CD4-positive, alpha-beta T cell treated with Interleukin-1 beta for 1 hour (primary cell): ENCODE measurements around the gene GTF2H1.

Experiments
- DNase-seq, 2 donors: peaks; one replicate each; pipeline ENCODE4 v3.0.0-alpha.2; 2020 to 2022

GTF2H1 gene

DNA sequence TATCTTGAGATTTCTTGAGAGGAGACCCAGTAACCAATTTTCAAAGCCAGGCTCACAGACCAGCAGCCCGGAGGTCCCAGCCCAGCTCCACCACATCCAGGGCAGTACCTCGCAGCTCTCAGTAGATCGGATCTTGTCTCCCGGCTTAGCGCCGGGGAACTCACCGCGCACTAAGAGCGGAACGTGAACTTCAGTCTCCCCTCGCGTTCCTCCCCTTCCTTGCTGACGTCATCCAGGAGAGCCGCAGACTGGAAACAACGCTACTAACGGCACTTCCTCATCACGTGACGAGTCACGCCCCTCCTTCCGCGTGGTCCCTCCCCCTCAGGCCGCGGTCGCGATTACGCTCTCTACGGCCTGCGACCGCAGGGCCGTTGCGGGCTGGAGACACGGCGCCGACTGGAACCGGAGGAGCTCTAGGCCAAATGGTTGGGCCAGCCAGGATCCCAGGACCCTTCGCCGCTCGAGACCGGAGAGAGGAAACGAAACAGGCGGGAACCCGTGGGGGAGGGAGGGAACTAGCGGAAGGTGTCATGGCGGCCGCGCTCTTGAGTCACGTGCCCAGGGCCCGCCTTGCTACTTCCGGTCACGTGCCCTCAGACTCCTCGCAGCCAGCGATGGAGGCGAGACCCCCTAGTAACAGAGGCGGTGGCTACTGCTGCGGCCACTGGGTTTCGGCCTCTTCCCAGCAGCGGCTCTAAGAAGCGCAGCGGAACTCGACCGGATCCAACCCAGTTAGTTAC is at the start of gene GTF2H1, which contains the start of gene HPS5:
Gene GTF2H1 (plus strand): TSS at position 599 of the 743 bp plus-strand sequence. CDS start 10,508 bp downstream, outside the sequence.
Gene HPS5 (minus strand): TSS at position 172 of the 743 bp plus-strand sequence. CDS start 4,282 bp downstream, outside the sequence.
- DNase-seq, result peak; percentile 97

DNA sequence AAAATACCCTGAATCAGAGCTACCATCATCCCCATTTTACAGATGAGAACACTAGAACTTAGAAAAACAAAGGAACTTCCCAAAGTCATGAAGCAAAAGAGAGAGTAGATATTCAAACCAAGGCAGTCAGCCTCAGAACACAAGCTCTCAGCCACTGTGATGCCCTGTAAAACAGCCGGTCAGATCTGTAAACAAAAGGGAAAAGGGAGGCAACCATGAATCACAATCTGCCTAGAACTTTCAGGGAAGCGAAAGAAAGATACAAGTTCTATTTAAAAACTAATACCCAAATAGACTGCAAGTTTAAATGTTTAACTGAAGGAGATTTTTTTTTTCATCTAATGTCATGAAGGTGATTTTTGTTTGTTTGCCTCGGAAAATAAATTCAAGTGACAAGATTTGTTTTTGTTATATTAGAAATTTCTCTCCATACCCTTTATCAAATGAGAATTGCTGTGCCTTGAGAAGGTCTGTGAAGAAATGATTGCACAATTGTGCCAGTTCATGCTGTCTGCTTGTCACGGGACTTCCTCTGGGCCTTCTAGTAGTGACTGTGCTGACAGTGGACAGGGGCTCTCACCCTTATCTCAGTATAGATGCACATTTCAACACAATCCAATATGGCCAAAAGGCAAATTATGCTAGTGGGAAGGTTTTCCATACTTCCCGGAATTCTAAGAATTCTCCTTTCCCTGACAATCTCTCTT is 44.6 kb upstream of the GTF2H1 start:
- DNase-seq, result peak; percentile 4 to 45

DNA sequence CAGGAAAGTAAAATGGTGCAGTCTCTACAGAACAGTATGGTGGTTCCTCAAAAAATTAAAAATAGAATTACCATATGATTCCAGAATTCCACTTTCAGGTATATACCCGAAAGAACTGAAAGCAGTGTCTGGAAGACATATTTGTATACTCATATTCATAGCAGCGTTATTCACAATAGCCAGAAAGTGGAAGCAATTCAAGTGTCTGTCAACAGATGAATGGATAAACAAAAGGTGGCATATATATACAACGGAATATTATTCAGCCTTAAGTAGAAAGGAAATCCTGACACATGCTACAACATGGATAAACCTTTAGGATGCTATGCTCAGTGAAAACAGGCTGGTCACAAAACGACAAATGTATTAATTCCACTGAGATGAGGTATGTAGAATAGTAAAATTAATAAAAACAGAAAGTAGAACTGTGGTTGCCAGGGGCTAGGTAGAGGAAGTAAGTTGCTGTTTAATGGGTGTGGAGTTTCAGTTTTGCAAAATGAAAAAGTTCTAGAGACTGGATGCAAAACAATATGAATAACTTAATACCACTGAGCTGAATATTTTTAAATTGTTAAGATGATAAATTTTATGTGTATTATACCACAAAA is 41.8 kb upstream of the GTF2H1 start:
- DNase-seq, result peak in 1 of 2 donors; percentile 5

DNA sequence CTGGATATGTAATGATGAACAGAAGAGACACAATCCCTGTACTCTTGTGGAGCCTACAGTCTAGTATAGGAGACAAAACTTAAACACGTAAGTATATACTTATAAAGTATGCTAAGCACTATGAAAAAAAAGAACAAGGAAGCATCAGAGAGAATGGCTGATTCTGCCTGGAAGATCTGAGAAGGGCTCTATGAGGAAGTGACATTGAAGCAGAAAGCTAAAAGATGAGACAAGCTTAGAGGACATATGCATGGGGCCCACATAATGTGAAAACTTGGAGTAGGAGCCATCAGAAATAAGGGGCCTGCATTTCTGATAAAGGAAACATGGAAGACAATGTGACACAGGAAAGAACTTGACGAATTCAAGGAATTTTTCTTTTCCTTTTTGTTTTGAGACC is 39.7 kb upstream of the GTF2H1 start:
- DNase-seq, result no peak

DNA sequence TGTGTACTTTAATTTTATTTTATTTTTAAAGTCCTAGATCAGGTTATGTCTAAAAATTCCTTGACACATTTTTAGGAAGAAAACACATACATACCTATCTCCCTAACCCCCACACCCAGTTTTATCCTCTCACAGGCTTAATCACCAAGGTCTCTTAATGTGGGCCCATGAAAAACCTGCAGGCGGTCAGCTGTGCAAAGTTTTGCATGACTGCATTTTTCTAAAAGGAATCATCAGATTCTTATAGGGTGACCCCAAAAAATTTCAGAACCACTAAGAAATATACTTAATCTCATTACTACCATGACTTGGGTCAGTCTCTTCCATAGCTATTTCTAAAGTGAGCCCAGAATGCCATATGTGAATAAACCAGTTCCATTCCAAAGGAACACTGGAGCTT is 36.5 kb upstream of the GTF2H1 start:
- DNase-seq, result no peak

DNA sequence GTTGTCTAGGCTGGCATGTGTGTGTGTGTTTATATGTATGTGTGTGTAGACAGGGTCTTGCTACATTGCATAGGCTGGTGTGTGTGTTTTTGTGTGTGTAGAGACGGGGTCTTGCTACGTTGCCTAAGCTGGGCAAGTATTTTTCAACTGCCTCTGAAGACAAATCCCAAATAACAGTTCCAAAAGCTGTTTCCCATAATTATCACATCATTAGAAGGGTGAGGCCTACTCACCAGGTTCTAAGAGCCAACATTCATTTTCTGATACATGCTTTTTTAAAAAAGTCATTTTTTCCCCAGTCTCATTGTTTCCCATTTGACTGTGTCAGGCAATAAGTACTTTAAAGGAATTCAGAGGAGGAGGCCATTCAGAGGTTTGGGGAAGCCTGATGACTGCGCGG is 33.5 kb upstream of the GTF2H1 start:
- no peak for DNase-seq

DNA sequence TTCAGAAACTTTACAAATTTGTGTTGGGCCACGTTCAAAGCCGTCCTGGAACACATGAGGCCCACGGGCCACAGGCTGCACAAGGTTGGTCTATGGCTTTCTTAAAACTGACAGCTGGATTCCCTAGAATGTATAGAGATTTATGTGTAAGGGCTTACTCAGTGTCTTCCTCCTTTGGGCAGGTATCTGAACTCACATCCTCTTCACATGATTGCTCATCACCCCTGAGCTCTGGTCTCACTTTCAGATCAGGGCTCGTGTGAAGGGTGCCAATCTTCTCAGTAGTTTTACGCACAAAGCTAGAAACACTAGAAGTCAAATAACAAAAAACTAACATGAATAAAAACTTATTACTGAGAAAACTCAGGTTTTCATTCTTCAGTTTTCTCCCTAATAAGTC is 27.5 kb upstream of the GTF2H1 start:
- no peak for DNase-seq

DNA sequence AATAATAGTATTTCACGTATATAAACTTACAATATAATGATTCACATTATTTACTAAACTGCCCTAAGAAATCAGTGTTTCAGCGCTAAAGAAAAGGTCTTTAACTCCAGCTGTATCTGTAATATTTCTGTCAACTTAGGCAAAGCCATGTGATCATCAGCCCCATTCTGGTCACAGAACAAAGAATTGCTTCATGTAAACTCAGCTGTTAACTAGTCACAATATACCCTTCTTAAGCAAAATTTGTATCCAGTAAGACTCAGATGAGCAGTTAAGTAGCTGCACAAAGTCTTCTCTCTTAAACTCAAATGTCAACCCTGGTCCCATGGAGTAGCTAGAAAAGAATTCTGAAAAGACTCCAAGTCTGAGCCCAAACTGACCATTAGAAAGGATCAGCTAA is 27.1 kb upstream of the GTF2H1 start:
- no peak for DNase-seq

DNA sequence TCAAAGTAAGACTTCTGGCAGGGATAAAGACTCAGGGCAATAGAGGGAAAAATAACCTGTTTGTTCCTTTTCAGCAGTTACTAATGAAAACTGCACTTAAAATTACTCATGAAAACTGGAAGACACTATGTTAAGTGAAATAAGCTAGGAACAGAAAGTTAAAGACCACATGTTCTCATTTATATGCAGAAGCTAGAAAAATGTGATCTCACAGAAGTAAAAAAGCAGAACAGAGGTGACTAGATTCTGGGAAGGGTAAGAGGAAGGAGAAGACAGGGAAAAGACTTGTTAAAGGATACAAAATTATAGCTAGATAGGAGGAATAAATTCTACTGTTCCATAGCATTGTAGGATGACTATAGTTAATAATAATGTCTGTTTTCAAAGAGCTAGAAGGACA is 22.6 kb upstream of the GTF2H1 start:
- no peak for DNase-seq

DNA sequence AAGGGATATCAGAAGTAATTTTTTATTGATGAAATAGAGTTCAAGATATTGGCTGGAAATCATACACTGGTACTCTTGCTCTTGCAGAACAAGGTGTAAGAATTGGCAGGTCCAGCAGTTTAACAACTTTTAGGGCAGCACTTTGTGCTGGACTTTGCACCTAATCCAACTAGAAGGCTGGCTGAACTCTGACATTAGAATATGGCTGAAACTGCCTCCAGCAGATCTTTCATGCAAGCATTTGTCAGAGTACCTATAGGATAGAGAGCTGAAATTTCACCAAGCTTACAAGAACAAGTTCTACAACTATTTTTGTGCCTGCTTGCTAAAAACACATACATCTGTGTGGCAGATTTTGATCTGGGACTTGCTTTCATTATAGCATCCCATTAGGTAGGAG is 17.6 kb upstream of the GTF2H1 start:
- no peak for DNase-seq

DNA sequence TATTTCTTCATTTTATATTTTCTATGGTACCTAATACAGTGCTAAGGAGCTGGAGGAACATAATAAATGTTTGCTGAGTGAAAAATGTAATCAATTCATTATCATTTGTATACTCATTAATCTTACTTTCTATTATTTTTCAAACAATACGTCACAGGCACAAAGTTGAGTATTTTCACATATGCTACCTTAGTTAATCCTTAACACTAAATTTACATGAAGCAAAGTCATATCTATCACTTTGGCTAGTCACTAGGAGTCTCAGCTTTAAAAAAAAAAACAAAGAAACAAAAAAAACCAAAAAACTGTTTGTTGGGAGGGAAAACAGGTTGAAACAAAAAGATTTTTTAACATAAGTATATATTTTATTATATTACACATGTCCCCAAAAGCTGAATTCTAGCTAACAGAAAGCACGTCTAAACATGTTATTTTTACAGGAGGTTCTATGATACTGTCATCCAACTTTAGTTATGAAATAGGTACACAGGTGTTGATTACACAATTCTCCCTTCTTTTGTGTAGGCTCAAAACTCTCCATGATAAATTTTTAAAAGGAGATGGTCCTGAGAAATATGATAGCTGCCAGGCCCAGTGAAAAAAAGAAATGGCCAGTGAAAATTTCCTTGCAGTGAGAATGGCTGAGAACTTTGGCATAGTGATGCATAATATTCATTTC is 14.8 kb upstream of the GTF2H1 start:
- no peak for DNase-seq

DNA sequence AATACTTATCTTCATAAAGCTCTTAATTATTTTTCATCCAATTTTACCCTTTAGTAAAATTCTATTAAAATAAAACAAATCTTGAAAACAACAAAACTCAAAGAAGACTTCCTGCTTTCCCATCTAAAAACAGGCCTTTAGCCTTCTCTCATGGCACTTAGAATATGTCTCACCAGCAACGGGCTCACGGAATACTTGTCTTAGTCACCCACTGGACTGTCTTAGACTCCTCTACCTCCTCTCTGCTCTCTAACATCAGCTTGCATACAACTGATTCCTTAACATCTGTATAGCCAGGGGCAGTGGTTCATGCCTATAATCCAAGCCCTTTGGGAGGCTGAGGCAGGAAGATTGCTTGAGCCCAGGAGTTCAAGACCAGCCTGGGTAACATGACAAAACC is 14.1 kb upstream of the GTF2H1 start:
- DNase-seq, result no peak

DNA sequence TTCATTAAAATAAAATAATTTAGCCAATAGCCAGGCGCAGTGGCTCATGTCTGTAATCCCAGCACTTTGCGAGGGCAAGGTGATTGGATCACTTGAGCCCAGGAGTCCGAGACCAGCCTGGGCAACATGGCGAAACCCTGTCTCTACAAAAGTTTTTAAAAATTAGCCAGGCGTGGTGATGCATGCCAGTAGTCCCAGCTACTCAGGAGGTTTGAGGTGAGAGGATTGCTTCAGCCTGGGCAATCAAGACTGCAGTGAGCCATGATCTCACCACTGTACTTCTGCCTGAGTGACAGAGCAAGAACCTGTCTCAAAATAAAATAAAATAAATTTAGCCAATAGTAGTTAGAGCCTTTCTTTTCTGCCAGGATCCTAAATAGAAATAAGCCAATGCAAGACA is 12.7 kb upstream of the GTF2H1 start:
- DNase-seq, result no peak

DNA sequence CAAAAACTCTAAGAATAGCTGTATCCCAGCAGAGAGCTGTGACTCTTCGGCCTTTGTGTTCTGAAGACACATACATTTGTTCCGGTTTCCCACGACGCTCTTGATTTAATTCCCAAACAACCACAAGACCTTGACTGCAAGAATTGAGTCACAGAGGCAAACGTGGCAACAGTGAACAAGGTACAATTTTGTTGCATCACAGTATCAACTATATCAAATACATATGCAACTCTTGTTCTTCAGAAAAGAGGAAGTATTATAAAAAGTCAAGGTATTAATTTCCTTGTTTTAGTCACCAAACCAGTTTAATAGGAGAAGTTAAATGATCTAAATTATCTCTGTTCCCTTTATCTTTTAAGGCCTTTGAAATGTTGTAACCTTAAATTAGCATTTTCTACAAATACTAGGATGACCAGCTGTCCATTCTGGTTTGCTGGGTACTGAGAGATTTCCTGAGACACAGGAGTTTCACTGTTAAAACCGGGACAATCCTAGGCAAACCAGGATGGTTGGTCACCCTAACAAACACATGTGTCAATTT is 11.5 kb upstream of the GTF2H1 start:
- peak in 1 of 2 donors; percentile 14 for DNase-seq

DNA sequence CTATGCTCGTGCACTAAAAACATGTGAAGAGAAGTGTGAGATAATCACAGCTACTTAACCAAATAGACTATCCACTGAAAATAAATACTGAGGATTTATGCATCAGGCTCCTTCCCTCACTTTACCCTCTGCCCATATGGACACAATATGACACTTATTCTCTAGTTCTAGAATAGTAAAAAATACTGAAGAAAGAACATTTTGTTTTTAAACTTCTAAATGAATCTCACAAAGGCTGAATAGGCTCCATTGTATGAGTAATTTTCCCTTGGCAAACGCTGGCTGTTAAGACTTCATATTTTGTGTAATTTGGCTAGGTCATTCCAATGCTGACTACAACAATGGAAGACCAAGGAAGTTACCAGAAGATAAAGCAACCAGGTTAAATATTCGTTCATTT is 10.4 kb upstream of the GTF2H1 start:
- no peak for DNase-seq

DNA sequence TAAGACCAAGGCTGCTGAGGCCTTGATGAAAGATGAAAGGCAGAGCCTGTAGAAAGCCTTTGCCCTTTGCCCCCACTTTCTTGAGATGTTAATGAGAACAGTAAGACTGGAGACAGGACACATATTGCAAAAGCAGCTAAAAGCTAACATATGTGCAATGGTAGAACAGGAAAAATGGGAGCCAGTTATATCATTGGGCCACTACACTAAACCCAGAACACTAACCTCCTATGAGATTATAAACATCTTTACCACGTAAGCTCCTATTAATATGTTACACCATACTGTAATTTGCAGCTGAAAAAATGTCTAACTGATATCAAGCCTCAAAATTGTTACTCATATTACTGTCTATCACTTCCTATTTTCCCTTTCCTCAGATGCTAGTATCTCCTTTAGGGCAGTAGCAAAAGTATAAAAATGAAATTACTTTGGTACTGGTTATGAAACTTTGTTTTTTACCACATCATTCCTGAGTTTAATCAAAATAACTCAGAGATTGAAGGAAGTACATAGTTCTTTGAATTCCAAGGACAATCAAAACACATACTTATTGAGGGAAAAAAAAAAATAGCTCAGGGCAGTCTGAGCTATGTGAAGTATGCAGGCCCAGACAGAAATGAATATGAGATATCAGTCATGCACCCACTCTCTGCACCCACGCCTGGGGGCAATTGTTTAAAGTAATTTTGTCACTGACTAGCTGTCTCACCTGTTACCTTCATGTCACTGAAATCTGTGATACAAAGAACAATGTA is 9.5 kb upstream of the GTF2H1 start:
- no peak for DNase-seq

DNA sequence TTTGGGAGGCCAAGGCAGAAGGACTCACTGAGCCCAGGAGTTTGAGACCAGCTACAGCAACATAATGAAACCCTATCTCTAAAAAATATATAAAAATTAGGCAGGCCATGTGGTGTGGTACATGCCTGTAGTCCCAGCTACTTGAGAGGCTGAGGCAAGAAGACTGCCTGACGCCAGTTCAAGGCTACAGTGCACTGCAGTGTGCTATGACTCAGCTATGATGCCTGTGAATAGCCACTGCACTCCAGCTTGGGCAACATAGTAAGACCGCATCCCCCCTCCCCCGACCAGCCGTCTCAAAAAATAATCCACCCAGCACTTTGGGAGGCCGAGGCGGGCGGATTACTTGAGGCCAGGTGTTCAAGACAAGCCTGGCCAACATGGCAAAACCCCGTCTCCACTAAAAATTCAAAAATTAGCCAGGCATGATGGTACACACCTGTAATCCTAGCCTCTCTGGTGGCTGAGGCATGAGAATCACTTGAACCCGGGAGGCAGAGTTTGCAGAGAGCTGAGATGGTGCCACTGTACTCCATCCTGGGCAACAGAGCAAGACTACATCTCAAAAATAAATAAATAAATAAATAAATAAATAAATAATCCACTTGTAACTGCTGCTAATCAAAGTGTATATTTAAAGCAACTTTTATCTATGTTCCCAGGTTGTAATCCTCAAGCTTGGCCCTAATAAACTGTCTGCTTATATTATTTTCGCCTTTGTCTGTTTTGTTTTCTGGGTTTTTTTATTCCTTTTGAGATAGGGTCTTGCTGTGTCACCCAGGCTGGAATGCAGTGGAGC is 8.2 kb upstream of the GTF2H1 start:
- DNase-seq, result peak in 1 of 2 donors; percentile 7

DNA sequence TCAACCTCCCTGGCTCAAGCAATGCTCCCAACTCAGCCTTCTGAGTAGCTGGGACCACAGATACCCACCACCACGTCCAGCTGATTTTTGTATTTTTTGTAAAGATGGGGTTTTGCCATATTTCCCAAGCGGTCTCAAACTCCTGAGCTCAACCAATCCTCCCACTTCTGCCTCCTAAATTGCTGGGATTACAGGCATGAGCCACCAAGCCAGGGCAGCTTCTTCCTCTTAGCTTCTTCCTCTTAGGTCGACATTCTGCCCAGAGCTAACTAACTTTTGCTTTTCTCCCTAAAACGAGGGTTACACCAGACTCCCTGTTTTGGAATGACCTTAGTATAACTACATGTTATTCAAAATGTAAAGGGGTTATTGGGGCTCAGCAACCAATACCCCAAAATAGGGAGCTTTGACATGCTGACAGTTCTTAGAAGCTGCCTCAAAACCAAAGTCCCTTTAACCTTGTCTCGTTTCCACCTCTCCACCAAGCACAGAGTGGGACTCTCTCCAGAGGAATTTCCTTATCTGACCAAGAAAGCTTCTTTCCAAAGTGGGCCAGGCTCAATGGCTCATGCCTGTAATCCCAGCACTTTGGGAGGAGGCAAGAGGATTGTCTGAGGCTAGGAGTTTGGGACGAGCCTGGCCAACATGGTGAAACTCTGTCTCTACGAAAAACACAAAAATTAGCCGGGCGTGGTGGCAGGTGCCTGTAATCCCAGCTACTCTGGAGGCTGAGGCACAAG is 7.4 kb upstream of the GTF2H1 start:
- DNase-seq, result no peak

DNA sequence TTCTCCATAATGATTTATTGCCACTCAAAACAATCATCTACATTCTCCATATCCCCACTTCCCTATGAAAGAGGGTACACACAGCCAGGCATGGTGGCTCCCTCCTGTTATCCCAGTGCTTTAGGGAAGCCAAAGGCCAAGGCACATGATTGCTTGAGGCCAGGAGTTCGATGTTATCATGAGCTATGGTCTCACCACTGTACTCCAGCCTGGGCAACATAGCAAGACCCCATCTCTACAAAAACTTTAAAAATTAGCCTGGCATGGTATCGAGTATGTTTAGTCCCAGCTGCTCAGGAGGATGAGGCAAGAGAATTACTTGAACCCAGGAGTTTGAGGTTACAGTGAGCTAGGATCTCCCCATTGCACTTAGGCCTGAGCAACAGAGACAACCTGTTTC is 6.5 kb upstream of the GTF2H1 start:
- no peak for DNase-seq

DNA sequence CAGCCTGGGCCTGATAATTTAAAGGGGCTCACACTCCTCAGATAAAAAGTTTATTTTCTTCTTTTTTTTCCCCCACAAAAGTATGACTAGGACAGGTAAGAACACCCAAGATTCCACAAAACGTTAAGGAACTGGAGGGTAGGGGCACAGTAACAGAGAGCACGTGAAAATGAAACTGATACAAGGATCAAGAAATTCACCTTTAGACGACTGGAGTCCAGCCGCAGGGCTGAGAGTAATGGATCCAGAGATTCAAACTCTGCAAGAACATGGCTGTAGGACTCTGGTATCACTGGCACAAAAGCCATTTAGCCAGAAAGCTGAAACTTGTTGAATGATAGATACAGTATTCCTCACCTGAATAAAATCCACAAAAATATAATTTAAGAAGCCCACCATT is 4.8 kb upstream of the GTF2H1 start:
- no peak for DNase-seq

DNA sequence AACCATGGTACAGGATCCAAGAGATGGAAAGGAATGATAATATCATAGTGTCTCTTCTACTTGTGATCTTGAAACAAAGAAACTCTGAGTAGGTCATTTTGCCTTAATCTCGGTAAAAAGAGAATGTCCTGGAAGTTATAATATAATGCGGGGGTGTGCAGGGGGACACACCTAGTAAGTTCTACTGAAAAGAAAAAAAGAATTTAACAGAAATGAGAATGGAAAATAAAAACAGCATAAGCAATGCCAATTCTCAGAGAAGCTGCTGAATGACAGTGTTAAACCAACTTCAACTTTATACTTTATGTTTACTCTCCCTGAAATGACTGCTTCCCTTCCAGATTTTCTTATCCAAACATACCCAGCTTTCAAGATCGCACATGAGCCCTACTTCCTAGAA is 2.5 kb upstream of the GTF2H1 start:
- no peak for DNase-seq
